GM12878 (cell line): ENCODE measurements around the gene CSK. TPM values are rescaled to one million over a fixed set of nuclear protein-coding genes. Genes with fewer than 3 reads are reported as not detected.

ENCODE experiments used
- ATAC-seq: fragments of 200-7000 bp; cut with Tn5 transposase; 3 replicates; pipeline ENCODE4 v1.9.1; 2020; ENCODE audit warnings: mild to moderate bottlenecking, moderate library complexity
- BruUV-seq: library from RNA; stranded (reverse); fragments of 400-500 nt; replicated peaks from 2 replicates; lab custom pipeline; 2021; lab: Mats Ljungman, UMichigan
- CTCF ChIA-PET: fragments of 300-600 bp; sonication (Branson Sonifier 250); formaldehyde crosslinking; extraction: SDS; loops from one replicate; lab custom pipeline; 2021; ENCODE audit warnings: inconsistent platforms; lab: Yijun Ruan, JAX
- POLR2A ChIA-PET: fragments of 350-600 bp; formaldehyde crosslinking; extraction: SDS; loops from one replicate; lab custom pipeline; 2021; ENCODE audit warnings: inconsistent platforms; lab: Charles Lee
- RAD21 ChIA-PET: fragments of 300-600 bp; sonication (Branson Sonifier 250); formaldehyde crosslinking; loops from one replicate; lab custom pipeline; 2023; ENCODE audit warnings: antibody characterized with exemption; ENCODE audit not compliant: unreplicated experiment; lab: Charles Lee
- SMC1A ChIA-PET: fragments of 300-600 bp; sonication (Branson Sonifier 250); formaldehyde crosslinking; loops from one replicate; lab custom pipeline; 2023; ENCODE audit not compliant: unreplicated experiment, uncharacterized antibody; lab: Charles Lee
- DNase-seq: peaks from one replicate; pipeline ENCODE4 v3.0.0-alpha.2; 2011; ENCODE audit warnings: low read depth, low spot score
- FAIRE-seq: peaks from 3 replicates; lab custom pipeline; 2011; peaks lifted over from hg19 to GRCh38; lab: Jason Lieb, UNC
- H2AFZ ChIP-seq: 2 replicates; pipeline ENCODE4 v1.6.0; 2011; ENCODE audit warnings: low read depth, low read length, control low read depth; ENCODE audit not compliant: control insufficient read depth
- H3K27ac ChIP-seq: 2 replicates; pipeline ENCODE4 v1.5.1; 2011; ENCODE audit warnings: control low read depth; ENCODE audit not compliant: control insufficient read depth, insufficient read depth
- H3K27me3 ChIP-seq, 2 experiments: replicated peaks in 1 of 2; 2 replicates each; pipeline versions ENCODE4 v1.6.0 to v1.6.1; 2011; ENCODE audit warnings: low read length in 1 of 2; ENCODE audit not compliant: control insufficient read depth in 2 of 2, insufficient read depth in 2 of 2
- H3K36me3 ChIP-seq, 2 experiments: 2 replicates each; pipeline ENCODE4 v1.5.1; 2011; ENCODE audit warnings: low read length in 1 of 2; ENCODE audit not compliant: control insufficient read depth in 2 of 2, insufficient read depth in 2 of 2
- H3K4me1 ChIP-seq: 2 replicates; pipeline ENCODE4 v1.6.1; 2011; ENCODE audit warnings: mild to moderate bottlenecking, low read length, moderate library complexity, mixed read lengths; ENCODE audit not compliant: control insufficient read depth, insufficient read depth
- H3K4me2 ChIP-seq: 2 replicates; pipeline ENCODE4 v1.6.0; 2011; ENCODE audit warnings: control low read depth; ENCODE audit not compliant: control insufficient read depth, insufficient read depth
- H3K4me3 ChIP-seq: fragments of 200-600 bp; sonication (generic); 2 replicates; pipeline ENCODE4 v1.5.1; 2016
- H3K79me2 ChIP-seq: 2 replicates; pipeline ENCODE4 v1.6.0; 2011; ENCODE audit warnings: low read length; ENCODE audit not compliant: control insufficient read depth, insufficient read depth
- H3K9ac ChIP-seq: 2 replicates; pipeline ENCODE4 v1.8.0; 2011; ENCODE audit warnings: low read length, control low read depth, mixed read lengths; ENCODE audit not compliant: control insufficient read depth, insufficient read depth
- H3K9me3 ChIP-seq: replicated peaks from 3 replicates; pipeline ENCODE4 v1.5.1; 2011; ENCODE audit warnings: mild to moderate bottlenecking, low read length; ENCODE audit not compliant: control insufficient read depth, insufficient read depth
- H4K20me1 ChIP-seq: 2 replicates; pipeline ENCODE4 v1.6.0; 2011; ENCODE audit not compliant: control insufficient read depth, insufficient read depth
- CREB1 ChIP-seq: IDR thresholded peaks from 2 replicates; pipeline ENCODE4 v1.6.1; 2012; ENCODE audit warnings: low read depth, mild to moderate bottlenecking, inconsistent platforms
- DPF2 ChIP-seq: fragments of 450-650 bp; IDR thresholded peaks from 2 replicates; pipeline ENCODE4 v1.6.1; 2017; ENCODE audit warnings: mild to moderate bottlenecking
- E2F8 ChIP-seq: fragments of 450-650 bp; IDR thresholded peaks from 2 replicates; pipeline ENCODE4 v1.6.1; 2018; ENCODE audit warnings: mild to moderate bottlenecking, low read depth, moderate library complexity; ENCODE audit not compliant: partially characterized antibody
- E4F1 ChIP-seq: fragments of 450-650 bp; IDR thresholded peaks from 2 replicates; pipeline ENCODE4 v1.6.1; 2018; ENCODE audit warnings: borderline replicate concordance, mild to moderate bottlenecking; ENCODE audit not compliant: partially characterized antibody
- ETV6 ChIP-seq, 2 experiments: fragments of 450-650 bp in 1 of 2; IDR thresholded peaks in 1 of 2; conservative IDR thresholded peaks in 1 of 2; 2 replicates each; pipeline ENCODE4 v1.6.1; 2014; ENCODE audit warnings: antibody characterized with exemption in 1 of 2, borderline replicate concordance in 1 of 2, low read depth in 1 of 2, mild to moderate bottlenecking in 1 of 2, moderate library complexity in 1 of 2
- MXI1 ChIP-seq: fragments of 150-350 bp; IDR thresholded peaks from 2 replicates; pipeline ENCODE4 v1.6.1; 2011; ENCODE audit warnings: low read depth, mild to moderate bottlenecking, inconsistent platforms, low read length, improper control_type of control experiment
- NFYA ChIP-seq: IDR thresholded peaks from 2 replicates; pipeline ENCODE4 v1.6.1; 2011; ENCODE audit warnings: low read depth, mild to moderate bottlenecking, low read length, improper control_type of control experiment, borderline replicate concordance
- NFYB ChIP-seq: IDR thresholded peaks from 2 replicates; pipeline ENCODE4 v1.6.1; 2011; ENCODE audit warnings: low read depth, mild to moderate bottlenecking, low read length, improper control_type of control experiment, moderate library complexity; ENCODE audit not compliant: insufficient read depth
- PML ChIP-seq: IDR thresholded peaks from 2 replicates; pipeline ENCODE4 v1.6.1; 2012; ENCODE audit warnings: low read length, inconsistent platforms
- ZNF384 ChIP-seq: IDR thresholded peaks from 2 replicates; pipeline ENCODE4 v1.6.1; 2012; ENCODE audit warnings: low read depth, mild to moderate bottlenecking, low read length, improper control_type of control experiment, borderline replicate concordance
- WGBS: methylation state at CpG from one replicate; pipeline ENCODE4 v1.1.6; 2016; ENCODE audit warnings: low lambda C conversion rate; ENCODE audit not compliant: insufficient replicate concordance, insufficient coverage; ENCODE audit errors: missing lambda C conversion rate; 5-methylcytosine and 5-hydroxymethylcytosine counted together
- in situ Hi-C: fragments of 300-500 bp; cut with MboI; formaldehyde crosslinking; loops from 9 replicates; pipeline ENCODE4 v1.14.3; 2018; ENCODE audit warnings: mixed read lengths
- intact Hi-C: fragments of 100-400 bp; cut with micrococcal nuclease; formaldehyde crosslinking; loops from one replicate; pipeline ENCODE4 v1.14.2; 2022; ENCODE audit not compliant: unreplicated experiment
- polyA plus RNA-seq, 11 experiments: library from polyadenylated mRNA; depleted of rRNA in 4 of 11; unstranded in 6 of 11; stranded (reverse) in 5 of 11; fragments of >200 nt; fragmentation: Nextera tagmentation in 4 of 11; fragmentation: Illumina TruSeq in 1 of 11; extraction: Ambion mirVana in 4 of 11; extraction: Trizol in 1 of 11; gene quantifications; 1 replicate in 1 of 11; 2 replicates in 10 of 11; pipeline versions ENCODE4 v1.2.1 to v1.2.3, GENCODE V29; 2011 to 2016; ENCODE audit warnings: inconsistent platforms in 2 of 11, missing spikeins in 2 of 11, low read depth in 1 of 11
- total RNA-seq, 4 experiments: library from RNA; depleted of rRNA in 3 of 4; stranded (reverse); fragments of >200 nt in 3 of 4; fragmentation: Illumina TruSeq in 1 of 4; extraction: Trizol in 1 of 4; gene quantifications; 2 replicates each; pipeline versions ENCODE4 v1.2.1 to v1.2.3, GENCODE V29; 2013 to 2021
- TF ChIP-seq, protein P1 (sequence below): IDR thresholded peaks from 2 replicates; pipeline ENCODE4 v1.6.1; 2011; ENCODE audit warnings: borderline replicate concordance, low read depth, mild to moderate bottlenecking, moderate library complexity, mixed read lengths, low read length; ENCODE audit not compliant: insufficient read depth; ENCODE audit errors: extremely low read length
- TF ChIP-seq, protein P2 (sequence below): fragments of 150-350 bp; IDR thresholded peaks from 2 replicates; pipeline ENCODE4 v1.6.1; 2014; ENCODE audit warnings: mild to moderate bottlenecking, low read depth, low read length

CSK gene
- total and polyA plus RNA-seq, 10 of the 15 experiments (the other 5 are each of a cell fraction or from before 2014, with no cell fraction given) = 3.4 to 327 (median 75.8) TPM

DNA sequence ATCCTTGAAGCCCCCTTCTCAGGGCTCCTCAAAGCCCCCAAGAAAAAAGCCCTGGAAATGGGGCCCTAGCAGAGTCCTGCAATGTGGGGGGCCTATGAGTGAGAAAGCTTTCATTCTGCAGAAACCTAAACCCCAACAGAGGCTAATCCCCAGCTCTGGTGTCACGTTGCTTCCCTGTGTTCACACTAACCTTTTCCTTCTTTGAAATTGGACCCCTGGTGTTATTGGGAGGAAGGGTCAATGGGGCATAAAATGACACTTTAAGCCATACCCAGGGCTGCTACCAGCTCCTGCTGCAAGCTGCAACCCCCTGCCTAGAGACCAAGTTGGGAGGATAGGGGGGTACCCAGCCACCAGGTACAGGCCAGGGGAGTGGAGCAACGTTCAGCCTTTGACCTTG is 31.1 kb upstream of the CSK start:
- intact Hi-C loops (no loop called here), in situ Hi-C loops (no loop called here)
- Histone ChIP-seq H2AFZ (no peak overlapping the region), H4K20me1 (no peaks in the 10 kb centered on the region), H3K9me3 (no peaks in the 10 kb centered on the region), H3K4me2 (no peak overlapping the region), H3K9ac (no peak overlapping the region), H3K27me3 (no peaks in the 10 kb centered on the region), H3K79me2 (no peaks in the 10 kb centered on the region), H3K4me1 (no peaks in the 10 kb centered on the region), H3K4me3 (no peak overlapping the region), H3K27ac (no peak overlapping the region), H3K36me3 (no peaks in the 10 kb centered on the region)
- DNase-seq (no peak), FAIRE-seq (no peak), ATAC-seq (no peak)
- ChIA-PET RAD21 (no interaction called here), SMC1A (no interaction called here), CTCF (no interaction called here), POLR2A (no interaction called here)
- BruUV-seq = no TSS peak
- WGBS = 15% methylated on average over 2 of the region's 2 CpGs
- TF ChIP-seq E4F1 (no peak), ZNF384 (no peak), ETV6 (conservative IDR thresholded peaks at IDR 0.05 in 1 of 2, IDR thresholded peaks at IDR 0.05 in 1 of 2; ENCODE audit: borderline replicate concordance in 1 of 2, low read depth in 1 of 2) (no peak), NFYA (no peak), MXI1 (no peak), CREB1 (no peak), NFYB (no peak), E2F8 (no peak), DPF2 (no peak), PML (no peak)
- TF ChIP-seq, protein P1, sequence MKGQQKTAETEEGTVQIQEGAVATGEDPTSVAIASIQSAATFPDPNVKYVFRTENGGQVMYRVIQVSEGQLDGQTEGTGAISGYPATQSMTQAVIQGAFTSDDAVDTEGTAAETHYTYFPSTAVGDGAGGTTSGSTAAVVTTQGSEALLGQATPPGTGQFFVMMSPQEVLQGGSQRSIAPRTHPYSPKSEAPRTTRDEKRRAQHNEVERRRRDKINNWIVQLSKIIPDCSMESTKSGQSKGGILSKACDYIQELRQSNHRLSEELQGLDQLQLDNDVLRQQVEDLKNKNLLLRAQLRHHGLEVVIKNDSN = no peak
- TF ChIP-seq, protein P2, sequence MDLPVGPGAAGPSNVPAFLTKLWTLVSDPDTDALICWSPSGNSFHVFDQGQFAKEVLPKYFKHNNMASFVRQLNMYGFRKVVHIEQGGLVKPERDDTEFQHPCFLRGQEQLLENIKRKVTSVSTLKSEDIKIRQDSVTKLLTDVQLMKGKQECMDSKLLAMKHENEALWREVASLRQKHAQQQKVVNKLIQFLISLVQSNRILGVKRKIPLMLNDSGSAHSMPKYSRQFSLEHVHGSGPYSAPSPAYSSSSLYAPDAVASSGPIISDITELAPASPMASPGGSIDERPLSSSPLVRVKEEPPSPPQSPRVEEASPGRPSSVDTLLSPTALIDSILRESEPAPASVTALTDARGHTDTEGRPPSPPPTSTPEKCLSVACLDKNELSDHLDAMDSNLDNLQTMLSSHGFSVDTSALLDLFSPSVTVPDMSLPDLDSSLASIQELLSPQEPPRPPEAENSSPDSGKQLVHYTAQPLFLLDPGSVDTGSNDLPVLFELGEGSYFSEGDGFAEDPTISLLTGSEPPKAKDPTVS = no peak
